ENCODE measurements around the gene SPATA12. TPM values are rescaled to one million over a fixed set of nuclear protein-coding genes. Genes with fewer than 3 reads are reported as not detected.

SPATA12 gene
- total RNA-seq, 4 donors from 2014 or later = not detected

GRCh38 chr3:57094575-57094974, 34.1 kb downstream of the SPATA12 start:
- TF ChIP-seq CTCF (IDR thresholded peaks at IDR 0.05) = no peak
- DNase-seq (ENCODE audit: low spot score) (no peak), ATAC-seq (ENCODE audit: low FRiP score) (no peak)

GRCh38 chr3:57095363-57095762, 34.9 kb downstream of the SPATA12 start:
- no peak for TF ChIP-seq CTCF (IDR thresholded peaks at IDR 0.05)
- DNase-seq (ENCODE audit: low spot score) (no peak), ATAC-seq (ENCODE audit: low FRiP score) (no peak)

GRCh38 chr3:57097536-57097935, 37.1 kb downstream of the SPATA12 start:
- TF ChIP-seq CTCF (IDR thresholded peaks at IDR 0.05) = no peak
- ATAC-seq (ENCODE audit: low FRiP score) (no peak), DNase-seq (ENCODE audit: low spot score) (no peak)

- TF ChIP-seq CTCF (IDR thresholded peaks at IDR 0.05) = no peak
- ATAC-seq (ENCODE audit: low FRiP score) (no peak), DNase-seq (ENCODE audit: low spot score) (no peak)
Measured at GRCh38 chr3:57098418-57099310, 38.2 kb downstream of the SPATA12 start.

- TF ChIP-seq CTCF (IDR thresholded peaks at IDR 0.05) = peak in 2 of 3 donors; percentile 62 to 80
- DNase-seq (ENCODE audit: low spot score) = peak; percentile 54
- ATAC-seq (ENCODE audit: low FRiP score) = peak; percentile 86
Measured at GRCh38 chr3:57100046-57100695, 39.7 kb downstream of the SPATA12 start.

GRCh38 chr3:57105585-57105984, 45.1 kb downstream of the SPATA12 start:
- TF ChIP-seq CTCF (IDR thresholded peaks at IDR 0.05) = no peak
- ATAC-seq (ENCODE audit: low FRiP score) (no peak), DNase-seq (ENCODE audit: low spot score) (no peak)
